ENCODE measurements around the gene ZFAND3.

The ZFAND3 gene

GRCh38 chr6:38187325-38187724, 367.8 kb downstream of the ZFAND3 start:
- DNase-seq (ENCODE audit: low read depth in 2 of 2) = no peak

GRCh38 chr6:38187811-38188590, 368.5 kb downstream of the ZFAND3 start:
- no peak for DNase-seq (ENCODE audit: low read depth in 2 of 2)

- no peak for DNase-seq (ENCODE audit: low read depth in 2 of 2)
Measured at GRCh38 chr6:38188677-38189335, 369.3 kb downstream of the ZFAND3 start.

- no peak for DNase-seq (ENCODE audit: low read depth in 2 of 2)
Measured at GRCh38 chr6:38191418-38191817, 371.9 kb downstream of the ZFAND3 start.

- no peak for DNase-seq (ENCODE audit: low read depth in 2 of 2)
Measured at GRCh38 chr6:38192011-38192410, 372.5 kb downstream of the ZFAND3 start.

GRCh38 chr6:38192487-38192886, 373.0 kb downstream of the ZFAND3 start:
- no peak for DNase-seq (ENCODE audit: low read depth in 2 of 2)

GRCh38 chr6:38193051-38193450, 373.5 kb downstream of the ZFAND3 start:
- no peak for DNase-seq (ENCODE audit: low read depth in 2 of 2)

- DNase-seq (ENCODE audit: low read depth in 2 of 2) = no peak
Measured at GRCh38 chr6:38193481-38194281, 374.2 kb downstream of the ZFAND3 start.

GRCh38 chr6:38194282-38194572, 374.7 kb downstream of the ZFAND3 start:
- no peak for DNase-seq (ENCODE audit: low read depth in 2 of 2)

GRCh38 chr6:38194589-38194988, 375.1 kb downstream of the ZFAND3 start:
- no peak for DNase-seq (ENCODE audit: low read depth in 2 of 2)

GRCh38 chr6:38195113-38195635, 375.6 kb downstream of the ZFAND3 start:
- no peak for DNase-seq (ENCODE audit: low read depth in 2 of 2)

GRCh38 chr6:38198219-38198618, 378.7 kb downstream of the ZFAND3 start:
- DNase-seq (ENCODE audit: low read depth in 2 of 2) = no peak

Data from stimulated activated CD4-positive, alpha-beta T cell treated with anti-CD3 and anti-CD28 coated beads, Interleukin-1b, Interleukin-23, amount 100 ng/mL, for 4 hours (primary cell).